Prostate gland (tissue), 2 donors: ENCODE results near the gene TSHZ2. TPM values are rescaled to one million over a fixed set of nuclear protein-coding genes. Genes with fewer than 3 reads are reported as not detected.

Experiments used
- DNase-seq: peaks from one replicate; pipeline ENCODE4 v3.0.0-alpha.2; 2019; ENCODE audit warnings: low spot score
- H3K27ac ChIP-seq, 2 donors: fragments of 200-600 bp; sonication (generic); 2 replicates each; pipeline ENCODE4 v1.5.1; 2017 to 2019
- H3K27me3 ChIP-seq: fragments of 200-600 bp; sonication (generic); replicated peaks from 2 replicates; pipeline ENCODE4 v1.5.1; 2019; ENCODE audit not compliant: insufficient read depth
- H3K36me3 ChIP-seq, 2 donors: fragments of 200-600 bp; sonication (generic); 1 replicate in 1 of 2; 2 replicates in 1 of 2; pipeline versions ENCODE4 v1.5.1 to v1.8.1; 2017 to 2019
- H3K4me1 ChIP-seq: fragments of 200-600 bp; sonication (generic); replicated peaks from 2 replicates; pipeline ENCODE4 v1.5.1; 2019
- H3K4me3 ChIP-seq, 2 donors: fragments of 200-600 bp; sonication (generic); 2 replicates each; pipeline ENCODE4 v1.5.1; 2017 to 2019
- H3K9me3 ChIP-seq: fragments of 200-600 bp; sonication (generic); 2 replicates; pipeline ENCODE4 v1.5.1; 2017
- CTCF ChIP-seq, 4 experiments: fragments of 200-600 bp in 2 of 4; fragments of 450-650 bp in 2 of 4; sonication (generic) in 2 of 4; IDR thresholded peaks; 1 replicate in 3 of 4; 2 replicates in 1 of 4; pipeline ENCODE4 v1.5.1; 2016 to 2019; ENCODE audit warnings: antibody characterized with exemption in 4 of 4, mild to moderate bottlenecking in 2 of 4, moderate library complexity in 2 of 4
- POLR2A ChIP-seq: fragments of 450-650 bp; IDR thresholded peaks from one replicate; pipeline ENCODE4 v1.6.1; 2016; ENCODE audit warnings: antibody characterized with exemption, mild to moderate bottlenecking
- POLR2AphosphoS5 ChIP-seq: sonication (generic); formaldehyde crosslinking; IDR thresholded peaks from one replicate; pipeline ENCODE4 v1.6.1; 2017; ENCODE audit warnings: antibody characterized with exemption
- WGBS: methylation state at CpG from one replicate; pipeline ENCODE4 v1.1.5; 2018; 5-methylcytosine and 5-hydroxymethylcytosine counted together
- intact Hi-C: fragments of 100-400 bp; cut with DNase I; formaldehyde crosslinking; loops from one replicate; pipeline ENCODE4 v1.14.2; 2022
- total RNA-seq, 2 donors: library from RNA; depleted of rRNA; stranded (reverse); fragments of >200 nt; gene quantifications; one replicate each; pipeline ENCODE4 v1.1.0, GENCODE V29; 2016

TSHZ2 gene
- total RNA-seq, 2 donors from 2014 or later: 9.8 to 35.1 TPM

GRCh38 chr20:53423587-53424146, 451.5 kb downstream of the TSHZ2 start:
- H3K27ac ChIP-seq: no peak overlapping the region
- no peaks in the 10 kb centered on the region for H3K9me3 ChIP-seq
- 92% methylated on average over 12 of the region's 12 CpGs for WGBS
- H3K4me1 ChIP-seq: no peaks in the 10 kb centered on the region
- no peak overlapping the region for H3K4me3 ChIP-seq
- H3K36me3 ChIP-seq: no peaks in the 10 kb centered on the region
- intact Hi-C loops: no loop called here
- no peak for TF ChIP-seq CTCF (IDR thresholded peaks at IDR 0.05)
- no peak for DNase-seq
- H3K27me3 ChIP-seq: no peaks in the 10 kb centered on the region

- no peak for DNase-seq
- H3K36me3 ChIP-seq: no peaks in the 10 kb centered on the region
- WGBS: 77% methylated on average over 4 of the region's 4 CpGs
- H3K9me3 ChIP-seq: no peaks in the 10 kb centered on the region
- H3K4me3 ChIP-seq: no peak overlapping the region
- intact Hi-C loops: no loop called here
- TF ChIP-seq POLR2A (no peak), CTCF (IDR thresholded peaks at IDR 0.05) (no peak), POLR2AphosphoS5 (peak; percentile 22)
- H3K4me1 ChIP-seq: no peaks in the 10 kb centered on the region
- H3K27ac ChIP-seq: no peak overlapping the region
- no peaks in the 10 kb centered on the region for H3K27me3 ChIP-seq
These were observed 453.3 kb downstream of the TSHZ2 start for GRCh38 chr20:53425481-53425880.

GRCh38 chr20:53425941-53426340, 453.8 kb downstream of the TSHZ2 start:
- 72% methylated on average over 3 of the region's 3 CpGs for WGBS
- Histone ChIP-seq H3K4me1 (no peaks in the 10 kb centered on the region), H3K4me3 (no peak overlapping the region), H3K9me3 (no peaks in the 10 kb centered on the region), H3K27me3 (no peaks in the 10 kb centered on the region), H3K36me3 (no peaks in the 10 kb centered on the region), H3K27ac (no peak overlapping the region)
- no peak for DNase-seq
- no peak for TF ChIP-seq CTCF (IDR thresholded peaks at IDR 0.05)
- TF ChIP-seq POLR2A: no peak
- TF ChIP-seq POLR2AphosphoS5: no peak
- intact Hi-C loops: no loop called here

- Histone ChIP-seq H3K27ac (no peak overlapping the region), H3K36me3 (no peaks in the 10 kb centered on the region), H3K4me1 (no peaks in the 10 kb centered on the region), H3K4me3 (no peak overlapping the region), H3K9me3 (no peaks in the 10 kb centered on the region), H3K27me3 (no peaks in the 10 kb centered on the region)
- TF ChIP-seq POLR2AphosphoS5 (no peak), CTCF (IDR thresholded peaks at IDR 0.05) (no peak), POLR2A (no peak)
- intact Hi-C loops: no loop called here
- DNase-seq: no peak
- WGBS: 89% methylated on average over 6 of the region's 6 CpGs
These were observed 454.7 kb downstream of the TSHZ2 start for GRCh38 chr20:53426766-53427312.

- intact Hi-C loops: no loop called here
These were observed 455.8 kb downstream of the TSHZ2 start for GRCh38 chr20:53427951-53428350.

More at GRCh38 chr20:53427951-53428350, 455.8 kb downstream of the TSHZ2 start:
- DNase-seq: no peak
- Histone ChIP-seq H3K4me1 (no peaks in the 10 kb centered on the region), H3K27ac (no peak overlapping the region), H3K36me3 (no peaks in the 10 kb centered on the region), H3K4me3 (no peak overlapping the region), H3K9me3 (no peaks in the 10 kb centered on the region), H3K27me3 (no peaks in the 10 kb centered on the region)
- WGBS: 87% methylated on average over 2 of the region's 2 CpGs
- no peak for TF ChIP-seq CTCF (IDR thresholded peaks at IDR 0.05)
- TF ChIP-seq POLR2A: no peak
- TF ChIP-seq POLR2AphosphoS5: no peak
